ENCODE measurements around the gene CCNB2.

DNA sequence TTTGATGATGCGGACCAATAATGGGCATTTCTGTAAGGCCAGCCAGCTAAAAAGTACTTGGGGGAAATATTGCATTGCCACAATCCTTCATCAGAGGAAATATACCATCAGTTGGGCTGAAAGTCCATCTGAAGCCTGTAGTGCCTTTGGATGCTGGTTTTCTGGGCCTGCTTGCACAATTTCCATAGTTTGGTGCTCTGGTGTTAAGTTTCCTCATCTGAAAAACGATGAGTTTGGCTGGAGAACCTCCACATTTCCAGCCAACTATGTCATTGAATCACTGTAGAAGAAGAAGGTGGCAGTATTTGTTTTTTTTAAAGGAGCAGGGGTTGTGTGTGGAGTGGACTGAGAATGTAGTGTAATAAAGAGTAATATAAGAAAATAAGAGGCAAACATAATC lies 10.1 kb downstream of the CCNB2 start:
- TF ChIP-seq, protein P1, sequence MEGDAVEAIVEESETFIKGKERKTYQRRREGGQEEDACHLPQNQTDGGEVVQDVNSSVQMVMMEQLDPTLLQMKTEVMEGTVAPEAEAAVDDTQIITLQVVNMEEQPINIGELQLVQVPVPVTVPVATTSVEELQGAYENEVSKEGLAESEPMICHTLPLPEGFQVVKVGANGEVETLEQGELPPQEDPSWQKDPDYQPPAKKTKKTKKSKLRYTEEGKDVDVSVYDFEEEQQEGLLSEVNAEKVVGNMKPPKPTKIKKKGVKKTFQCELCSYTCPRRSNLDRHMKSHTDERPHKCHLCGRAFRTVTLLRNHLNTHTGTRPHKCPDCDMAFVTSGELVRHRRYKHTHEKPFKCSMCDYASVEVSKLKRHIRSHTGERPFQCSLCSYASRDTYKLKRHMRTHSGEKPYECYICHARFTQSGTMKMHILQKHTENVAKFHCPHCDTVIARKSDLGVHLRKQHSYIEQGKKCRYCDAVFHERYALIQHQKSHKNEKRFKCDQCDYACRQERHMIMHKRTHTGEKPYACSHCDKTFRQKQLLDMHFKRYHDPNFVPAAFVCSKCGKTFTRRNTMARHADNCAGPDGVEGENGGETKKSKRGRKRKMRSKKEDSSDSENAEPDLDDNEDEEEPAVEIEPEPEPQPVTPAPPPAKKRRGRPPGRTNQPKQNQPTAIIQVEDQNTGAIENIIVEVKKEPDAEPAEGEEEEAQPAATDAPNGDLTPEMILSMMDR (IDR thresholded peaks at IDR 0.05) = no peak
- TF ChIP-seq POLR2A (IDR thresholded peaks at IDR 0.05; ENCODE audit: low read depth) (no peak), POLR2AphosphoS5 (IDR thresholded peaks at IDR 0.05) (no peak), EP300 (IDR thresholded peaks at IDR 0.05) (no peak)

Data from esophagus muscularis mucosa (tissue), 4 donors.